AG20443 (cell line): ENCODE data around the gene OR2T34.
"Not testable (repeated sequence)": the region's sequence is repeated elsewhere in the genome, so short reads cannot be mapped to it uniquely, and the experiment has no call there.

Experiments
- DNase-seq: peaks from one replicate; pipeline ENCODE4 v3.0.0; 2012; ENCODE audit warnings: low spot score, mixed read lengths

OR2T34 gene

DNA sequence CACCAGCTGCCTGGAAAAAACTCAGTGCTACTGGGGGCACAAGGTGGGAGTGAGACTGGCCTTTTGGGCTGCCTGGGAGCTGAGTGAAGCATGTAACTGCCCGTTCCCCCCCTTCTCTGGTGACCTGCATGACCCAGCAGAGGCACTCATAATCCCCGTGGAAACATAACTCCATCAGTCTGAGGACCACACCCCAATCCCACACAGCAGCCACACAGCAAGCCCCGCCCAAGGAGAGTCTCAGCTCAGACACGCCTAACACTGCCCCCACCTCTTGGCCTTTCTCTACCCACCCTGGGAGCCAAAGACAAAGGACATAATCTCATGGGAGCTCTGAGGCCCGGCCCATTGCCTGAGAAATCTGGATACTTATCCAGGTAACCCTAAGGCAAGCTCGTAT, 23.5 kb downstream of the OR2T34 start:
- DNase-seq: not testable (repeated sequence)

DNA sequence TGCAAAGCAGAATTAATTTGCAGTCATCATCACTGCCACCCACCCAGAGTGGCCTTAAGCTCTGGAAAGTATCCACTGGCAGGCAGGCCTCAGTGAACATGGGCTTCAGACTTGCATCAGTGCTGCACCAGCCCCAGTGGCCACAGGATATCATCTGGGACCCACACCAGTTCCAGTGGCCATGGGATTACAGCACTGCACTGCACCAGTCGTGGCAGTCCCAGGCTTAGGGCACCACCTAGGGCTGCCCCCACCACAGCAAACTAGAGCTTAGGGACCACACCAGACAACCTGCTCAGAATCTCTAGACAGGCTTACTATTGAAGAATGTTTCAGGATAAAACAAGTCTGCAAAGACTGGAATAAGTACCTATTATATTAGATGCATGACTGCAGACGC, 27.2 kb downstream of the OR2T34 start:
- DNase-seq: not testable (repeated sequence)

DNA sequence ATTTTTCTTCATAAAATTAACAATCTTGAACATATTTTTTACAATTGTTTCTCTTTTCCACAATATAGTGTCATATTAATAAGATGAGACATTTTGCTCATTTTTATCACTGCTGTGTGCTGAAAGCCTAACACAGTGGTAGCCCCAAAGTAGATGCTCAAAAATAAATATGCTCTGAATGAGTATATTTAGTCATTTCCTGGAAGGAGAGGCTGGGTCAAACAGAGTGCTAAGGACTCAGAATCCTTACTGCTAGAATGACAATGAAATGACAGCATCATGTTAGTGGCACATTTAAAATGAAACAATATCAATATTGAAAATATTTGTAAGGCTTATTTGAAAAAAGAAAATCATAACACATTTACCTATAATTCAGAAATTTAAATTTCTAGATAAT, 37.1 kb downstream of the OR2T34 start:
- not testable (repeated sequence) for DNase-seq
